Activated naive CD8-positive, alpha-beta T cell treated with anti-CD3 and anti-CD28 coated beads, Interleukin-2, amount 50 U/mL, for 16 hours (primary cell): ENCODE measurements around the gene PRIMA1.

Source experiments
- DNase-seq: peaks from one replicate; pipeline ENCODE4 v3.0.0-alpha.2; 2020; ENCODE audit warnings: low read depth, low spot score

Gene PRIMA1

GRCh38 chr14:93712838-93713724 lies 75.2 kb downstream of the PRIMA1 start:
- no peak for DNase-seq

GRCh38 chr14:93712079-93712837 lies 76.0 kb downstream of the PRIMA1 start:
- DNase-seq: no peak

DNA sequence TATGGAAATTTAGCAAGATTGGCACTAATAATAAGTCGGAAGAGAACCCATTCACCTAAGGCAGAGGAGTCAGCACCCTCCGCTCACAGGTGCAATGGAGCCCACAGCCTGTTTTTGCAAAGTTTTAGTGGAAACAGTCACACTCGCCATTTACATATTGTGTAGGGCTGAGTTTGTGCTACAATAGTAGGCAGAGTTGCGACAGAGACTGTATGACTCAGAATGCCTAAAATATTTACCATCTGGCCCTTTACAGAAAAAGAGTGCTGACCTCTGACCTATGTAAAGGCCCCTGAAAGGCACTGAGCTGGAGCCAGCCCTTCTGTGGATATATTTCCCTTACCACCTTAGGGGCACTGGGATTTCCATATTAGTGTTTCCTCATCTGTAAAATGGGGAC lies 79.0 kb downstream of the PRIMA1 start:
- DNase-seq: no peak

DNA sequence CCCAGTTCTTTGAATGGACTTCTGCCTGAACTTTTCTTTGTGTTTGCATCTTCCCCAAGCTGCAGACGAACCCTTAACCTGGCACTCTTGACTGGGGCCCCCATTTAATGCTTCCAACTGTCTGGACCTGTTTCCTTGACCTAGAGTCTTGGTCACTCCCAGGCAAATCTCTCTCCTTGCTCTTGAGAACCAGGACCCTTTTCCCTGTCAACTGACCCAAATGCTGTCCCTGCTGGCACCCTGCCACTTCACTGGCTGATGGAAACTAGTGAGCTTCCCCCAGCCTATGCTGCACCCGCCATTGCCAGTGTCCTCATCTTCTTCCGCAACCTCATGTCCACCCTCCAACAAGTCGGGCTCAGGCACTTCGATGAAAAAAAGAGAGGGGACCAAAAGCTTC lies 79.5 kb downstream of the PRIMA1 start:
- DNase-seq: no peak

GRCh38 chr14:93708311-93708734 lies 80.0 kb downstream of the PRIMA1 start:
- no peak for DNase-seq

DNA sequence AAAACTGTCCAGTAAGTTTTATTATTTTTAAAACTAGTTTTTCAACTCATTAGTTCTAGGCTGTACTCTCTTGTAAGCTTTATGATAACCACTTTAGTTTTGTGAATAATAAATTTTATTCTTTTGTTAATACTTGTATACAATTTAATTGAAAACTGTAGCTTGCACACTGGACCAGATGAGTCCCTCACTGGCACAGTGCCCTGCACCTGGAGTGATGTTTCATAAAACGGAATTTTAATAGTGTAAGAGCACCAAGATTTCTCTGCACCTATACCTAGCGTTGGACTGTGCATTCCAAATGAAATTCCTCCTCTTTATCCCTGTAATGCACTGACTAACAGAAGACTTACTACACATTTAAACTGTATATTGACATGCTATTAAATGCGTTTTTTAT lies 80.8 kb downstream of the PRIMA1 start:
- DNase-seq: no peak

DNA sequence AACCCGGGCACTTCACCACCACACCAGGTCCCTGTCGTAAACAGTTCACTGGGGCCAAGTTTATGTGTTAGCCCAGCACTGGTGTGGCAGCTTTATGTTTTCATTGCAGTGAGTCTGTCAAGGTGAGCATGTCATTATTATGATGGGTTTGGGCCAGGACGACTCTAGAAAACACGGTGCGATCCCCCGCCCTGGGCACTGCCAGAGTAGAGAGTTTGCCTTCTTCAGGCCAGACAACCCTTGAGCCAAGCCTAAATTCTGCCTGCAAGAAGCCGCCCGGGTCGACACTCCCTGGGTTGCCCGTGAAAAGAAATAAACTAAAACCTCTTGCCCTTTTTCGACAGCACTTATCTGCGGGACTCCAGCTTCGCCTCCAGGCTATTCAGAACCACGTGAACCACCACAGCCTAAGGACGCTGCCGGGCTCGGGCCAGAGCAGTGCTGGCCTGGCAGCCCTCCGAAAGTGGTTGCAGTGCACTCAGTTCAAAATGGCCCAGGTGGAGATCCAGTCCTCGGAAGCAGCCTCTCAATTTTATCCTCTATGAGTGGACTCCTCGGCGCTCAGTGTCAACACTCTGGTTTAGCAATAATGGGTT lies 81.8 kb downstream of the PRIMA1 start:
- no peak for DNase-seq

DNA sequence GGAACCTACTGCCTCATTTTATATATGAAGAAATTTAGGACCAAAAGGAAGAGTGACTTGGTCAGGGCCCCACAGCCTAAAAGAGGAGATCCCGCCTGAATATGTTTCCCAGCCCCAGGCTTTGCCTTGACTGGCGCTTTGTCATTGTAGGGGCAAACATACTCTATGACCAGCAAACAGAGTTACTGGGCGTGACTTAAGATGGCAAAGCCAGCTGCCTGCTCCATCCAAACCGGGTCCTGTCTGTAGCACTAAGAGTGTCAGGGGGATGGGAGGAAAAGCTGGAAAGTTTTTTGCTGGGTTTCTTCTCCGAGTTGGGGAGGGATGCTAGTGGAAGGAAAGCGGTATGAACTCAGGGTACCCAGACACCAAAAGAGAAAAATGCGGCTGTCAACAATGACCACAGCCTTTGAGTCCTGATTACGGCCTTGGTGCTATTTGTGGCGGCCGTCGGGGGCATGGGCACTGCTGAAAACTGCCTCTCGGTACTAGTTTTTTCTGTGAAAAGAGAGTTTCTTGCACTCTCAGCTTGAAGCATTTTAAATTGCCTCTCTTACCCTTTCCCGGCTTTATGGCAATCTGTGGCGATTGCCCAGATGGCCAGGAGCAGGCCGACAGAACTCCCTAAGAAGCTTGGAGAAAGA lies 82.7 kb downstream of the PRIMA1 start:
- no peak for DNase-seq

- no peak for DNase-seq
Observed at GRCh38 chr14:93703941-93704340, 84.3 kb downstream of the PRIMA1 start.

- DNase-seq: no peak
Observed at GRCh38 chr14:93702946-93703345, 85.3 kb downstream of the PRIMA1 start.

DNA sequence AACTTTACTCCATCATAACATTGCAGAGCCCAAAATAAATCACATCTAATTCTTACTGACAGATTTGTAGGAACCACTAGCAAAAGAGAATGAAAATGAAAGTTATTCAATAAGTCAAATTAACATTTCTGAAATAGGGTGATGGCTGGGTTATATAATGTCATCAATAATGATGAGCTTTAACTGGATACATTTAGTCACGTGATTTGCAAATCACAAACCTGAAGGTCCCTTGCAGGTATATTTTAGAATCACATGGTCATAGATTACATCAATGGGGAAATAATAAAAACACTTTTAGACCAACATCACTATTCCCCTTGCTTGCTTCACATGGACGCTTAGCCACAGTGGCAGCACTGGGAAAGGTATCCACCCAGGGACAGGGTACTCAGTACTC lies 86.7 kb downstream of the PRIMA1 start:
- DNase-seq: no peak

DNA sequence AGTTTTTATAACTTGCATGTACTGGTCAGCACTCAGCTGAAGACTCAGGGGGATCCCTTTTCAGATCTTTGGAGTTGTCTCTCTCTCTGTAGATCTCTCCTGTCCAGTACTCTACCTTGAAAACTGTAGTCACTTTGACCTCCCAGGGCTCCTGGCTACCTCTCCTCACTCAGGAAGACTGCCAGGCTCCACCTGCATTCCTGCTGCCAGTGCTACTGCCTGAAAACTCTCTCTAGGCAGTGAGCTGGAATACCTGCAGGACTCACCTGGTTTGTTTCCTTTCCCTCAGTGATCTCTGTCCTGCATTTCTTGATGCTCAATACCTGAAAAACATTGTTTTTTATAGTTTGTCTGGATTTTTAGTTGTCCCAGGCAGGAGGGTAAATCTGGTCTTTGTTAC lies 87.4 kb downstream of the PRIMA1 start:
- DNase-seq: no peak

GRCh38 chr14:93693914-93694313 lies 94.4 kb downstream of the PRIMA1 start:
- no peak for DNase-seq

DNA sequence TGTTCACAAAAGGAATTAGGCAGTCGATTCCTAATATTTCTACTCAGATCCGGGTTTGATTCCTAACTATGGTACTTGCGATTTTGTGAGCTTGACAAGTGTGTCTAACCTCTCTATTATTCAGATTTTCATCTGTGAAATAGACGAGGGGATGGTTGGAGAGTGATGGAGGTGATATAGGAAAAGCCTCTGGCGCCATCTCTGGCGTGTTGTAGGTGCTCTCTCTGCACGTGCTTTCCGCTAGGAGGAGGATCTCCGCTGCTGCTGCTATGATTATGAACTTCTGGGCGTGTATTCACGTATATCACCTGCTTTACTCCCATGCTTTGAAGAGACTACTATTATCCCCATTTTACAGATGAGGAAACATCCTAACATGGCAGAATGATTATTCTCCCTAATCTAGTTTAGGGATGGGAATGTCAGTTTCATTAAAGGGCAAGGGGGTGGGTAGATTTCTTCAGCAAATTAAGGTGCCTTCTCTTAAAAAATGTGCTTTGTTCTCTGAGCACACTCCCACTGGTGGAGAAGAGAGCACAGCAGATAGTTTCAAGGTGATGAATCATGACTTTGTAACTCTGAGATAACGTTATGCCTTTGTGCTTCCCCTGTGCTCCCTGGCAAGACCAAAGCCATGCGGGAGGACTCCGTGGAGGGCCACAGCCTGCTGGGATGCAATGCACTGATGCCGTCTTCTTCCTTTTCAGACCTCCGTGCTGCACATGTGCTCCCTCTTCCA lies 97.1 kb downstream of the PRIMA1 start:
- DNase-seq: no peak

- no peak for DNase-seq
Observed at GRCh38 chr14:93690146-93690545, 98.1 kb downstream of the PRIMA1 start.

- DNase-seq: no peak
Observed at GRCh38 chr14:93688820-93689219, 99.5 kb downstream of the PRIMA1 start.

DNA sequence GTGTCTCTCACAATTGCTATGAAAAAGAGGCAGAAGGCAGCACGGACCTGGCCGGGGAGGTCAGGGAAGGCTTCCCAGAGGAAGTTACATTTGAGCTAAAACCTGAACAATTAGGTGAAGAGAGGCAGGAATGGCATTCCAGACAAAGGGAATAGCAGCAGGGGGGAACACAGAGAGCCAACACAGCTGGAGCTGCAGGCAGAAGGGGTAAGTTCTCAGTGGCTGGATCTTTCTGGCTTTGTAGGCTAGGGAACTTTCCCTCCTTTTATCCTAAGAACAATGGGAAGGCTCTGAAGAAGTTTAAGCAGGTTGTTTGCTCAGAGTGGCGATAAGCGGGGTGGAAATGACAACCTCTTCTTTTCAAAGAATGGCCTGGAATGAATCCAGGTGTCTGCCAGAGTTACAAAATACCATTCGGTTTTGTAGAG lies 100.0 kb downstream of the PRIMA1 start:
- DNase-seq: no peak

DNA sequence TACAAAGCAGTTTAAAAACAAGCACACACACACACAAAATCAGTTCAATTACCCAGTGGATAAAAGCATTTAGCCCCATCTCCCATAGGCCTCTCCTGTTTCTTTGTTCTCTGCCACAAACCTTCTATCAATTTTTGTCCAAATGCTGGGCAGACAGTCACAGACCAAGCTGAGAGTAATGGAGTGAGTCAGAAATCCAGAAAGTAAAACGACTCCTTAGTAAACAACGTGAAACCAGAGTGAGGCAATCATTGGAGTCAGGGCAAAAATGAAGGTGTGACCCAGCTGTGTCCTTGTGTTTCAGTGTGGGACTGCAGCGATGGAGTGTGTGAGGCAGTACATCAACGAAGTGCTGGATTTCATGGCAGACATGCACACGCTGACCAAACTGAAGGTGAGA lies 102.0 kb downstream of the PRIMA1 start:
- no peak for DNase-seq

- DNase-seq: no peak
Observed at GRCh38 chr14:93685121-93685895, 103.0 kb downstream of the PRIMA1 start.

DNA sequence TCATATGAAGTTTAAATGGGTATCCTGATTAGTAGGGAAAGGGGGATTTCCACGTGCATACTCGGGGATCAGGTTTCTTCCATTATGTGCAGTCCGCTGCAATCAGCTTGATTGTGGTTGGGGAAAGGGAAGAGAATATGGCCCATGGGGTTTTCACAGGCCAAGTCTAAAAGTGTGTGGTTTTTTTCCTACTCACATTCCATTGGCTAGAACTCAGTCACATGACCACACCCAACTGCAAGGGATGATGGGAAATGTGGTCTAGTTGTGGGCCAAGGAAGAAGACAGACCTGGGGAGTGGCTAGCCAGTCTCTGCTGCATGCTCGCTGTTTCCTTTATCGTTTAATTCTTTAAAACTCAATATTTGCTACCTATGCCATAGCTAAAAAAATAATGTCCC lies 105.1 kb downstream of the PRIMA1 start:
- DNase-seq: no peak

DNA sequence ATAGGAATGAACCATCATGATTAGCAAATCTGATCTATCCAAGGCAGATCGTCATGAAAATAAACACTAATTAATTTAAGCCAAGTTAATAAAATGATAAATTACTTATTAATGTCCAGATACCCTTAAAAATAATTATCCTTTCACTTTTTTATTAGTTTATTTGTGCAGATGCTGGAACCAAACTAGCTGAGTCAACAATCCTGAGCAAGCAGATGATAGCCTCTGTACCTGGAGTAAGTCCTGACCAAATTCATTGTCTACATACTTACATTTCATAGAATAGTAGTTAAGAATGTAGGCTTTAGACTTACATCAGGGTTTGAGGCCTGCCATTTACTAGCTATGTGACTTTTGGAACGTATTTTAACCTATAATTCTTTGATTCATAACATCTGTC lies 105.8 kb downstream of the PRIMA1 start:
- no peak for DNase-seq
